NCI-H2081 treated with DMSO at 0.1 percent for 48 hours (cell line): ENCODE data around the gene NEURL3.
"Not testable (repeated sequence)": the region's sequence is repeated elsewhere in the genome, so short reads cannot be mapped to it uniquely, and the experiment has no call there.

Experiments
- DNase-seq: peaks from one replicate; lab custom pipeline; 2025; lab: John Stamatoyannopoulos, UW

Gene NEURL3

DNA sequence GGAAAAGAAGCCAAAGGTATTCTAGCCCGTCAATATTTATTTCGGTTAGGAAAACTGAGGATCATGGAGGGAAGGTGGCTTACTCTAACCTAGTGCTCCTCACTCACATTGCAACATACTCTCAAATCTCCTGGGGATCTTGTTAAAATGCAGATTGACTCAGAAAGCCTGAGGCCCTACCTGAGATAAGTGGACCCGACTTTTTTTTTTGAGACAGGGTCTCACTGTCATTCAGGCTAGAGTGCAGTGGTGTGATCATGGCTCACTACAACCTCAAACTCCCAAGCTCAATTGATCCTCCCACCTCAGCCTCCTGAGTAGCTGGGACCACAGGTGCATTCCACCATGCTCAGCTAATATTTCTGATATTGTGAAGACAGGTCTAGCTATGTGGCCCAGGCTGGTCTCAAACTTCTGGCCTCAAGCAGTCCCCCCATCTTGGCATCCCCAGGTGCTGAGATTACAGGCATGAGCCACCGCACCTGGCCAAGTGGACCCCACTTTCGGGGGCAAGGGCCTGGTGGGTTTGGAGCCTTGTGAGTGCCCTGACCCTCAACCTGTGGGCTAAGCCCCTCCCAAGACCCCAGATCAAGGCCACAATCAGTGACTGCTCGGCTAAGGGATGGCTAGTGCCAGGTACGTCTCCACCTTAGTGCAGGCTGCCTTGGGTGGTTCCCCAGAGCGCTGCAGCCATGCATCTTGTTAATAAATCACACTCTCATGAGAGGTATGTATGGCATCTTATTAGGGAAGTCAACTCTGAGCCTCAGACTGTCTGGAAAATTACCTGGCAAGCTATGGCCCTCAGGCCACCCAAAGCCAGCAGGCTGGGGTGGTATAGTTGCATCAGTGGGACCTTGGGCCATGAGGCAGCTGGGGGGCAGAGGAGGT lies 1.1 kb upstream of the NEURL3 start:
- DNase-seq: no peak

GRCh38 chr2:96503637-96504243 lies 1.4 kb downstream of the NEURL3 start:
- no peak for DNase-seq

GRCh38 chr2:96502891-96503636 lies 2.1 kb downstream of the NEURL3 start:
- DNase-seq: no peak

DNA sequence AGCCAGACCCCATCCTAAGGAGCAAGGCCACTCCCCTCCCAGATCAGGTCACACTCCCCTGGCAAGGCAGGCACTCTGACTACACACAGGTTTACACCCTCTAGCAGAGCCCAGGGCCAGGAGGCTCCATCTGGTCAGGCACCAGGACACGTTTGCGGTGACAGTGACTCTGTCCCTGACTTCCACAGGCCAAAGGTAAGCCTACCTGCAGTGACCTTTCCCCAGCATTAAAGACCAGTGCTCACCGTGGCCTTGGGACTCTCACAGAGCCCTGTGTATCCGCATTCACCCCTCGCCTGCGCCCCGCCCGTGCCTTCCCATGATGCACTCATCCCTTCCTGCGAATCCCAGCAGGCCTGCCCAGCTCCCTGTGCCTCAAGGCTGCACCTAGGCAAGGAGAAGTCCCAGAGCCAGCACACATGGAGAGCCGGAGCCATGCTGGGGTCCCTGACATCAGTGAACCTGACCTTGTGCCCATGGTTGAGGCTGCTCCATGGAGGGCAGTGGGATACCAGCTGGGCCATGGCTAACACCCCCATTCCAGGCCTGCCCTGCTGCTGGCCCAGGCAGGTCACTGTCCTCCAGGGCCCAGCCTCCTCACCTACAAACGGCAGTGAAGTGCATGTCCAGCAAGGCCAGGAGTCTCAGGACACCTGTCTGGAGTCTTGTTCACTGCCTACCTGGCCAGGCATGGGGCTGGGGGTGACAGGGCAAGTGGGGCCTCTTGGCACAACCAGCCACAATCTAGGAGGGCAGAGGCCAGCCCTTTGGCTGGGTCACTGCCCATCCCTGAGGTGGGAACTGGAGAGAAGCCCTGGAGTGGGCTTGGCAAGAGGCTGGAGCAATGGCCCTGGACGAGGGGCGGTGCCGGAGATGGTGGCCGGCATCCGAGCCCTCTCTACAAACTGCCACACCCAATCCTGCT lies 3.0 kb downstream of the NEURL3 start:
- DNase-seq: no peak

- DNase-seq: no peak
Observed at GRCh38 chr2:96501471-96501874, 3.7 kb downstream of the NEURL3 start.

DNA sequence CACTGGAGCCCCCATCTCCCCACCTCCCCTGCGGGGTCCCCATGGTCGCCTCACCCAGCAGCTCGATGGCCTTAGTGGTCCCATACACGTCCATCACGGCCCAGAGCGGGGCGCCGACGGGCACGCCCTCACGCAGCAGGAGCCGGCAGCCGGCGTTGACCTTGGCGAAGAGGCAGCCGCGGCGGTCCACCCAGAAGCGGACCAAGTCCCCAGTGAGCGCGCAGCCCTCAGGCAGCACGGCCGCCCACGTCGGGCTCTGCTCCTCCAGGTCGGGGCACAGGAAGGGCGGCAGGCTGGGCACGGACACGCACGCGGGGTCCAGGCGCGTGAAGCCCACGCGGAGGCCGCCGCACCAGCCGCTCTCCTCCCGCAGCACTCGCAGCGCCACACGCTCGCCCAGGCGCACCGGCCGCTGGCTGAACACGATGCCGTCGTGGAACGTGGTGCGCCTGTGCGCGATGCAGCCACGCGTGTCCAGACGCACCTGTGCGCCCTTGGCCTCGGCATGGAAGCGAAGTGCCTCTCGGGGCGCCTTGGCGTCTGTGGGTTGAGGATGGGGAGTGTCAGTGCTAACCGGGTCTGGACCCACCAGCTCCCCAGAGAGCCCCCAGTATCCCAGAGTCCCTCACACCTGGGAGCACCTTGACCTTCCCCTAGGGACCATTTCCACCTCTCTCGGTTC lies 4.6 kb downstream of the NEURL3 start:
- no peak for DNase-seq

DNA sequence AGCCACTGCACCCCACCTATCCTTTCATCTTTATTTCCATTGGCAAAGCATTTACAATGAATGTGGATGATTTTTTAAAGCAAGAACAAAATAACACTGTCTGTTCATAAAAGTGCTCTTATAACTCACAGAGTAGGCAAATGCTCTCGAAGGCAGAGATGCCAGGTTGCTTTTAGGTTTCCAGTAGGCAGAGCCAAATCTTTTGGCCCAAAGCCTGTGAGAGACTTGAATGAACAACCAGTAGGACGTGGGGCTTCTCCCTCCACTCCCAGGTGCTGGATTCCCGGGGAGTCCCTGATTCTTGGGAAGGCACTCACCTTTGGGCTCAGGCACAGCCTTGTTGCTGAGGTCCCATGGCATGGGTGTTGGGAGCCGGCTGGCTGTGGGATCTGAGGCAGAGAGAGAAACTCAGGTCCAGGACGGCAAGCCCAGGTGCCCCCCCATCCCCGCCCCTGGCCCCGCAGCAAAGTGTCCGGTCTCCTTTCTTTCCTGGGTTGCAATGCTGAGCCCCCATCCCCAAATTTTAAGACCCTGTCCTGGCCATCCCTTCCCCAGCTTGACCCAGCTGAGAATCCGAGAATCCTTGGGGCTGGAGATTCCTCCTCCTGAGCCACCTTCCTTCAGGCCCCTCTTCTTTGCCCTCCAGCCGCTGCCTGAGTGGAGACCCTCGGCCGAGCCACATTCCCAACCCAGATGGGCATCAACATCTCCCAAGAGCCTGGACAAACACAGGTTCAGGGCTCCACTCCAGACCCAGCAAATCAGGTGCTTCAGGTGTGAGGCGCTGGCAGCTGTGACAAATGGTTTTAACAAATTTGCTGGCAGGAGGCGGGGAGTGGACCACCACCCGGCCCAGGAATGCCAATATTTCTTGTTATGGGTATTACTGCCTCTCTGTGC lies 5.8 kb downstream of the NEURL3 start:
- DNase-seq: no peak

- DNase-seq: not testable (repeated sequence)
Observed at GRCh38 chr2:96498611-96499010, 6.5 kb downstream of the NEURL3 start.

DNA sequence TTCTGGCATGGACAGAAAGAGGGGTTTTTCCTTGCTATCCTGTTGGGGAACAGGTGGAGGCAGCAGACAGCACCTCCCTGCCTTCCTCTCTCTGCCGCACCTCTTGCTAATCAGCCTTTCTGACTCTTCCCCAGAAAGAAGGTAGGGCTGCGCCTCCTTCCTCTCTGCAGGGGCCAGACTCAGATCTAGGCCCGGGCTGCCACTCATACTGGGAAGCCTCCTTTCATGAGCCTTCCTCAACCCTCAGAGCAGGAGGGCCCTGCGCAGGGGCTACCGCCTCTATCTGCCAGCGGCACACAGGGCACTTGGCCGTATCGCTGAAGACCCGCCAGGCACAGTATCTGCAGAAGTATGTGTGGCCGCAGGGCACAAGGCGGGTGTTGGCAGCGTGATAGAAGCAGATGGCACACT lies 7.1 kb downstream of the NEURL3 start:
- no peak for DNase-seq

- no peak for DNase-seq
Observed at GRCh38 chr2:96495982-96496629, 9.1 kb downstream of the NEURL3 start.

DNA sequence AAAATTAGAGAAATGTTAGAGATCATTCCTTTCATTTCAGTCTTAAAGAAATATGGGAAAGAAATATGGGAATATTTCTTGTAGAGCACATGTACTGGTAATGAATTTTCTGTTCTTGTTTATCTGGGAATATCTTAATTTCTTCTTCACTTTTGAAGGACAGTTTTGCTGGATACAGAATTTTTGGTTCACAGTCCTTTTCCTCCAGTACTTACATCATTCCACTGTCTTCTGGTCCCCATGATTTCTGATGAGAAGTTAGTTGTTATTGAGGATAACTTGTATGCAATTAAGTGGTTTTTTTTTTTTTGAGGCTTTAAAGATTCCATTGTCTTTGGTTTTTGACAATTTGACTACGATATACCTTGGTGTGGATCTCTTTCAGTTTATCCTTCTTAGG lies 11.0 kb downstream of the NEURL3 start:
- DNase-seq: no peak

DNA sequence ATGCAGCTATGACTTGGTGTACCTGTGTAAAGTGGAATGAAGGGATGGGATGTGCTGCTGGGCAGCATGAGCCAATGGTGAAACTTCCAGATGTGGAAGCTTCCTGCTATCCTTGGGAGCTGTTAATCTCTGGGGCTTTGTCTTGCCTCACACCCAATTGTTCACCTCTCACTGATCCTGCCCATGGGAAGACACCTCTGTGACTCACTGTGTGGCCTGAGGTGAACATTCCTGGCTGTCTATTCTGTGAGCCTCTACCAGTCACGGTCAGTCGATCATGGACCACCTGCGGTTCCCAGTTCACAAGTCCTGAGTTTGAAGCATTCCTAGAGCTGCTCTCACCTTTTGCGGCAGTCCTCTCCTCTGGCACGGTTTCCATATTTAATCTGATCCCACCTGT lies 12.1 kb downstream of the NEURL3 start:
- DNase-seq: no peak

GRCh38 chr2:96491860-96492497 lies 13.2 kb downstream of the NEURL3 start:
- no peak for DNase-seq

DNA sequence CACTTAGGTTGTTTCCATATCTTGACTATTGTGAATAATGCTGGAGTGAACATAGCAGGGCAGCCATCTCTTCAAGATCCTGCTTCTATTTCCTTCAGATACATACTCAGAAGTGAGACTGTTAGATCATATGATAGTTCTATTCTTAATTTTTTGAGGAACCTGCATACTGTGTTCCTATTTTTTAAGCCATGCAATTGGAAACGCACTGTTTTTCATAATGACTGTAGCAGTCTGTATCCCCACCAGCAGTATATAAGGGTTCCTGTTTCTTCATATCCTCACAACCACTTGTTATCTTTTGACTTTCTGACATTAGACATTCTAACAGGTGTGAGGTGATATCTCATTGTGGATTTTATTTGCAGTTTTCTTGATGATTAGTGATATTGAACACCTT lies 15.5 kb downstream of the NEURL3 start:
- DNase-seq: no peak

DNA sequence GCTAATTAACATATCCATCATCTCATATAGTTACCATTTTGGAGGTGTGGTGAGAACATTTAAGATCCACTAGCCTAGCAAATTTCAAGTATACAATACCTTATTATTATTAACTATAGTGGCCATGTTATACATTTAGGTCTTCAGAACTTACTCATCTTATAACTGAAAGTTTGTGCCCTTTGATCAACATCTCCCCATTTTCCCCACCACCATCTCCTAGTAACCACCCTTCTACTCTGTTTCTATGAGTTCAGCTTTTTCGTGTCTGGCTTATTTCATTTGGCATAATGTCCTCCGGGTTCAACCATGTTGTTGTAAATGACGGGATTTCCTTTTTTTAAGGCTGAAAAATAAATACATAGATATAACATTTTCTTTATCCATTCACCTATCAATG lies 15.9 kb downstream of the NEURL3 start:
- DNase-seq: no peak

DNA sequence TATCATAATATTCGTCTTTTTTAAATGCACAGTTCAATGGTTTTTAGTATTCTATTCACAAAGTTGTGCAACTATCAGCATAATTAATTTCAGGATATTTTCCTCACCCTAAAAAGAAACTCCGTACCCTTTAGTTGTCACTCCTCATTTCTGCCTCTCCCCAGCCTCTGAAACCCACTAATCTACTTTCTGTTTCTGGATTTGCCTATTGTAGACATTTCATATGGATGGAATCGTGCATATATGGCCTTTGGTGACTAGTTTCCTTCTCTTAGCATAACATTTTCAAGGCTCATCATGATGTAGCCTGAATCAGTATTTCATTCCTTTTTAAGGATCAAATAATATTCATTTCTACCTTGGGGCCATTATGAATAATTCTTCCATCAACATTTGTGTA lies 18.5 kb downstream of the NEURL3 start:
- no peak for DNase-seq

- no peak for DNase-seq
Observed at GRCh38 chr2:96485751-96486651, 19.2 kb downstream of the NEURL3 start.

- no peak for DNase-seq
Observed at GRCh38 chr2:96485350-96485749, 19.8 kb downstream of the NEURL3 start.
